ENCODE measurements around the gene RSPO4.

GRCh38 chr20:924639-925038 lies 77.5 kb downstream of the RSPO4 start:
- TF ChIP-seq JUNB (IDR thresholded peaks at IDR 0.05) (no peak), MAFK (IDR thresholded peaks at IDR 0.05; ENCODE audit: partially characterized antibody) (no peak)
- TF ChIP-seq, protein P1, sequence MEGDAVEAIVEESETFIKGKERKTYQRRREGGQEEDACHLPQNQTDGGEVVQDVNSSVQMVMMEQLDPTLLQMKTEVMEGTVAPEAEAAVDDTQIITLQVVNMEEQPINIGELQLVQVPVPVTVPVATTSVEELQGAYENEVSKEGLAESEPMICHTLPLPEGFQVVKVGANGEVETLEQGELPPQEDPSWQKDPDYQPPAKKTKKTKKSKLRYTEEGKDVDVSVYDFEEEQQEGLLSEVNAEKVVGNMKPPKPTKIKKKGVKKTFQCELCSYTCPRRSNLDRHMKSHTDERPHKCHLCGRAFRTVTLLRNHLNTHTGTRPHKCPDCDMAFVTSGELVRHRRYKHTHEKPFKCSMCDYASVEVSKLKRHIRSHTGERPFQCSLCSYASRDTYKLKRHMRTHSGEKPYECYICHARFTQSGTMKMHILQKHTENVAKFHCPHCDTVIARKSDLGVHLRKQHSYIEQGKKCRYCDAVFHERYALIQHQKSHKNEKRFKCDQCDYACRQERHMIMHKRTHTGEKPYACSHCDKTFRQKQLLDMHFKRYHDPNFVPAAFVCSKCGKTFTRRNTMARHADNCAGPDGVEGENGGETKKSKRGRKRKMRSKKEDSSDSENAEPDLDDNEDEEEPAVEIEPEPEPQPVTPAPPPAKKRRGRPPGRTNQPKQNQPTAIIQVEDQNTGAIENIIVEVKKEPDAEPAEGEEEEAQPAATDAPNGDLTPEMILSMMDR (IDR thresholded peaks at IDR 0.05) = no peak
- TF ChIP-seq, protein P2, sequence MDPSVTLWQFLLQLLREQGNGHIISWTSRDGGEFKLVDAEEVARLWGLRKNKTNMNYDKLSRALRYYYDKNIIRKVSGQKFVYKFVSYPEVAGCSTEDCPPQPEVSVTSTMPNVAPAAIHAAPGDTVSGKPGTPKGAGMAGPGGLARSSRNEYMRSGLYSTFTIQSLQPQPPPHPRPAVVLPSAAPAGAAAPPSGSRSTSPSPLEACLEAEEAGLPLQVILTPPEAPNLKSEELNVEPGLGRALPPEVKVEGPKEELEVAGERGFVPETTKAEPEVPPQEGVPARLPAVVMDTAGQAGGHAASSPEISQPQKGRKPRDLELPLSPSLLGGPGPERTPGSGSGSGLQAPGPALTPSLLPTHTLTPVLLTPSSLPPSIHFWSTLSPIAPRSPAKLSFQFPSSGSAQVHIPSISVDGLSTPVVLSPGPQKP (IDR thresholded peaks at IDR 0.05; ENCODE audit: low read depth, low read length) = no peak

Measured in A549 (cell line).